Measurements from ENCODE around the gene KLLN. TPM values are rescaled to one million over a fixed set of nuclear protein-coding genes. Genes with fewer than 3 reads are reported as not detected.

The KLLN gene
- total and polyA plus RNA-seq, 2 of the 13 experiments (the other 11 are each of a cell fraction or from before 2014, with no cell fraction given), result 0.08 to 0.44 TPM

DNA sequence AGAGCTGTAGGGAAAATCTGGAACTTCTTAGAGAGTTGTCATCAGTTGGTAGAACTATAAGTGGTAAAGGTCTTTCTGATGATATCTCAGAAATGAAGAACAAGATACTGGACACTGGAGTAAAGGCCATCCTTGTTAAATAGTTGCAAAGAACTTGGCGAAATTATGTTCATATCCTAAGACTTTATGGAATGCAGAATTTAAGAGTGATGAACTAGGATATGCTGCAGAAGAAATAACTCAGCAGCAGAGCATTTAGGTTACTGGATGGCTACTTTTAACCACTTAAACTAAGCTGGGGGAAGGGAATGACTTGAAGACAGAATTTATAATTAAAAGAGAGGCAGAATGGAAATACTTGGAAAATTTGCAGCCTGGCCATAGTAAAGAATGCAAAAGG lies 23.8 kb upstream of the KLLN start (continued):
- TF ChIP-seq, protein P1, sequence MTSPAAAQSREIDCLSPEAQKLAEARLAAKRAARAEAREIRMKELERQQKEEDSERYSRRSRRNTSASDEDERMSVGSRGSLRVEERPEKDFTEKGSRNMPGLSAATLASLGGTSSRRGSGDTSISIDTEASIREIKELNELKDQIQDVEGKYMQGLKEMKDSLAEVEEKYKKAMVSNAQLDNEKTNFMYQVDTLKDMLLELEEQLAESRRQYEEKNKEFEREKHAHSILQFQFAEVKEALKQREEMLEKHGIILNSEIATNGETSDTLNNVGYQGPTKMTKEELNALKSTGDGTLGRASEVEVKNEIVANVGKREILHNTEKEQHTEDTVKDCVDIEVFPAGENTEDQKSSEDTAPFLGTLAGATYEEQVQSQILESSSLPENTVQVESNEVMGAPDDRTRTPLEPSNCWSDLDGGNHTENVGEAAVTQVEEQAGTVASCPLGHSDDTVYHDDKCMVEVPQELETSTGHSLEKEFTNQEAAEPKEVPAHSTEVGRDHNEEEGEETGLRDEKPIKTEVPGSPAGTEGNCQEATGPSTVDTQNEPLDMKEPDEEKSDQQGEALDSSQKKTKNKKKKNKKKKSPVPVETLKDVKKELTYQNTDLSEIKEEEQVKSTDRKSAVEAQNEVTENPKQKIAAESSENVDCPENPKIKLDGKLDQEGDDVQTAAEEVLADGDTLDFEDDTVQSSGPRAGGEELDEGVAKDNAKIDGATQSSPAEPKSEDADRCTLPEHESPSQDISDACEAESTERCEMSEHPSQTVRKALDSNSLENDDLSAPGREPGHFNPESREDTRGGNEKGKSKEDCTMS (CRISPR knock-in tag; conservative IDR thresholded peaks at IDR 0.05), result no peak
- TF ChIP-seq HNRNPLL (IDR thresholded peaks at IDR 0.05; ENCODE audit: low read depth, low read length, poor library complexity, severe bottlenecking) (no peak), SP5 (CRISPR knock-in tag; IDR thresholded peaks at IDR 0.05; ENCODE audit: borderline replicate concordance, low read depth) (no peak), ZSCAN25 (CRISPR knock-in tag; IDR thresholded peaks at IDR 0.05) (no peak), SMC3 (IDR thresholded peaks at IDR 0.05; ENCODE audit: low read length) (no peak), ZNF776 (CRISPR knock-in tag; IDR thresholded peaks at IDR 0.05) (no peak), ZNF274 (CRISPR knock-in tag; IDR thresholded peaks at IDR 0.05) (no peak), TCF12 (IDR thresholded peaks at IDR 0.05) (no peak), TCF12 (CRISPR knock-in tag; IDR thresholded peaks at IDR 0.05) (no peak), NFKB2 (CRISPR knock-in tag; IDR thresholded peaks at IDR 0.05; ENCODE audit: borderline replicate concordance) (no peak), ZNF672 (CRISPR knock-in tag; IDR thresholded peaks at IDR 0.05) (no peak), RORA (CRISPR knock-in tag; IDR thresholded peaks at IDR 0.05) (no peak), AGO1 (IDR thresholded peaks at IDR 0.05; ENCODE audit: low read depth, low read length, poor library complexity, severe bottlenecking) (no peak)
- TF ChIP-seq, protein P2, sequence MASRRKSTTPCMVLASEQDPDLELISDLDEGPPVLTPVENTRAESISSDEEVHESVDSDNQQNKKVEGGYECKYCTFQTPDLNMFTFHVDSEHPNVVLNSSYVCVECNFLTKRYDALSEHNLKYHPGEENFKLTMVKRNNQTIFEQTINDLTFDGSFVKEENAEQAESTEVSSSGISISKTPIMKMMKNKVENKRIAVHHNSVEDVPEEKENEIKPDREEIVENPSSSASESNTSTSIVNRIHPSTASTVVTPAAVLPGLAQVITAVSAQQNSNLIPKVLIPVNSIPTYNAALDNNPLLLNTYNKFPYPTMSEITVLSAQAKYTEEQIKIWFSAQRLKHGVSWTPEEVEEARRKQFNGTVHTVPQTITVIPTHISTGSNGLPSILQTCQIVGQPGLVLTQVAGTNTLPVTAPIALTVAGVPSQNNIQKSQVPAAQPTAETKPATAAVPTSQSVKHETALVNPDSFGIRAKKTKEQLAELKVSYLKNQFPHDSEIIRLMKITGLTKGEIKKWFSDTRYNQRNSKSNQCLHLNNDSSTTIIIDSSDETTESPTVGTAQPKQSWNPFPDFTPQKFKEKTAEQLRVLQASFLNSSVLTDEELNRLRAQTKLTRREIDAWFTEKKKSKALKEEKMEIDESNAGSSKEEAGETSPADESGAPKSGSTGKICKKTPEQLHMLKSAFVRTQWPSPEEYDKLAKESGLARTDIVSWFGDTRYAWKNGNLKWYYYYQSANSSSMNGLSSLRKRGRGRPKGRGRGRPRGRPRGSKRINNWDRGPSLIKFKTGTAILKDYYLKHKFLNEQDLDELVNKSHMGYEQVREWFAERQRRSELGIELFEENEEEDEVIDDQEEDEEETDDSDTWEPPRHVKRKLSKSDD (CRISPR knock-in tag; IDR thresholded peaks at IDR 0.05; ENCODE audit: low read depth), result no peak

Data from HepG2 (cell line).